WTC11 (cell line): ENCODE results near the gene TSPAN18. TPM values are rescaled to one million over a fixed set of nuclear protein-coding genes. Genes with fewer than 3 reads are reported as not detected.

Experiments used
- ATAC-seq: fragments of 200-7000 bp; cut with Tn5 transposase; 2 replicates; pipeline ENCODE4 v1.10.0; 2021; ENCODE audit warnings: mild to moderate bottlenecking, moderate library complexity
- CTCF ChIA-PET: fragments of 300-600 bp; sonication (Branson Sonifier 250); formaldehyde crosslinking; loops from one replicate; lab custom pipeline; 2021; ENCODE audit warnings: antibody characterized with exemption; lab: Charles Lee
- POLR2A ChIA-PET: fragments of 350-600 bp; sonication (Branson Sonifier 250); formaldehyde crosslinking; loops from one replicate; lab custom pipeline; 2021; ENCODE audit warnings: antibody characterized with exemption; lab: Charles Lee
- DNase-seq: peaks from one replicate; pipeline ENCODE4 v3.0.0; 2021; ENCODE audit warnings: low spot score
- H3K27ac Mint-ChIP-seq: 2 replicates; pipeline ENCODE4 v1.8.0; 2021; ENCODE audit warnings: mixed read lengths
- H3K27me3 Mint-ChIP-seq: 2 replicates; pipeline ENCODE4 v1.8.0; 2021; ENCODE audit warnings: low read depth, mild to moderate bottlenecking, moderate library complexity, mixed read lengths
- H3K36me3 Mint-ChIP-seq: 2 replicates; pipeline ENCODE4 v1.8.0; 2021; ENCODE audit warnings: mixed read lengths
- H3K4me1 Mint-ChIP-seq: 2 replicates; pipeline ENCODE4 v1.8.0; 2022; ENCODE audit warnings: mixed read lengths
- H3K4me3 Mint-ChIP-seq: 2 replicates; pipeline ENCODE4 v1.8.0; 2021; ENCODE audit warnings: mild to moderate bottlenecking, moderate library complexity, mixed read lengths
- H3K9me3 Mint-ChIP-seq: 2 replicates; pipeline ENCODE4 v1.8.0; 2021; ENCODE audit warnings: mixed read lengths
- ATF2 ChIP-seq: sonication (generic); formaldehyde crosslinking; IDR thresholded peaks from 2 replicates; pipeline ENCODE4 v1.8.1; 2022; ENCODE audit warnings: low read depth, missing genetic modification reagents, borderline replicate concordance
- ATF3 ChIP-seq: sonication (generic); formaldehyde crosslinking; conservative IDR thresholded peaks from 2 replicates; pipeline ENCODE4 v1.8.1; 2022; ENCODE audit warnings: mild to moderate bottlenecking, missing genetic modification reagents
- CREB1 ChIP-seq: sonication (generic); formaldehyde crosslinking; IDR thresholded peaks from 2 replicates; pipeline ENCODE4 v1.8.0; 2023; ENCODE audit warnings: mild to moderate bottlenecking, missing genetic modification reagents
- CREM ChIP-seq: sonication (generic); formaldehyde crosslinking; IDR thresholded peaks from 2 replicates; pipeline ENCODE4 v1.8.1; 2022; ENCODE audit warnings: mild to moderate bottlenecking, missing genetic modification reagents, moderate library complexity
- E2F1 ChIP-seq: sonication (generic); formaldehyde crosslinking; IDR thresholded peaks from 2 replicates; pipeline ENCODE4 v1.8.0; 2022; ENCODE audit warnings: mild to moderate bottlenecking, missing genetic modification reagents
- FOXK1 ChIP-seq: sonication (generic); formaldehyde crosslinking; IDR thresholded peaks from 2 replicates; pipeline ENCODE4 v1.8.0; 2022; ENCODE audit warnings: mild to moderate bottlenecking, moderate library complexity, missing genetic modification reagents
- FOXP4 ChIP-seq: sonication (generic); formaldehyde crosslinking; IDR thresholded peaks from 2 replicates; pipeline ENCODE4 v1.8.0; 2022; ENCODE audit warnings: mild to moderate bottlenecking, missing genetic modification reagents
- KAT7 ChIP-seq: sonication (generic); formaldehyde crosslinking; IDR thresholded peaks from 2 replicates; pipeline ENCODE4 v1.8.1; 2023; ENCODE audit warnings: missing genetic modification reagents, mild to moderate bottlenecking, borderline replicate concordance
- MLX ChIP-seq: sonication (generic); formaldehyde crosslinking; IDR thresholded peaks from 2 replicates; pipeline ENCODE4 v1.8.1; 2023; ENCODE audit warnings: mild to moderate bottlenecking, missing genetic modification reagents, moderate library complexity
- NR2C2 ChIP-seq: sonication (generic); formaldehyde crosslinking; IDR thresholded peaks from 2 replicates; pipeline ENCODE4 v1.8.0; 2022; ENCODE audit warnings: mild to moderate bottlenecking, missing genetic modification reagents
- PRRX2 ChIP-seq: fragments of 250-450 bp; sonication (Bioruptor Pico); IDR thresholded peaks from 2 replicates; pipeline ENCODE4 v1.8.0; 2021; ENCODE audit warnings: mild to moderate bottlenecking
- SMAD4 ChIP-seq: sonication (generic); formaldehyde crosslinking; IDR thresholded peaks from 2 replicates; pipeline ENCODE4 v1.8.0; 2022; ENCODE audit warnings: mild to moderate bottlenecking, missing genetic modification reagents
- SOX15 ChIP-seq: fragments of 250-450 bp; sonication (Bioruptor Pico); IDR thresholded peaks from 2 replicates; pipeline ENCODE4 v1.9.0; 2021; ENCODE audit warnings: mild to moderate bottlenecking
- SP1 ChIP-seq: sonication (generic); formaldehyde crosslinking; conservative IDR thresholded peaks from 2 replicates; pipeline ENCODE4 v1.8.1; 2022; ENCODE audit warnings: missing genetic modification reagents
- TEAD1 ChIP-seq: sonication (generic); formaldehyde crosslinking; IDR thresholded peaks from 2 replicates; pipeline ENCODE4 v1.8.0; 2022; ENCODE audit warnings: mild to moderate bottlenecking, missing genetic modification reagents
- ZBTB43 ChIP-seq: sonication (generic); formaldehyde crosslinking; IDR thresholded peaks from 2 replicates; pipeline ENCODE4 v1.8.1; 2023; ENCODE audit warnings: mild to moderate bottlenecking, missing genetic modification reagents
- ZNF425 ChIP-seq: fragments of 250-450 bp; sonication (Bioruptor Pico); conservative IDR thresholded peaks from 2 replicates; pipeline ENCODE4 v1.9.0; 2021; ENCODE audit warnings: mild to moderate bottlenecking
- ZNF532 ChIP-seq: fragments of 250-450 bp; sonication (Bioruptor Pico); IDR thresholded peaks from 2 replicates; pipeline ENCODE4 v1.9.0; 2021; ENCODE audit warnings: mild to moderate bottlenecking, borderline replicate concordance
- total RNA-seq: library from RNA; stranded (reverse); gene quantifications from 3 replicates; pipeline ENCODE4 v1.2.3, GENCODE V29; 2021

The TSPAN18 gene
- total RNA-seq, 1 experiment from 2014 or later, result 44.7 TPM

GRCh38 chr11:44775366-44775984 lies 48.7 kb downstream of the TSPAN18 start (continued):
- no peak for TF ChIP-seq MLX
- TF ChIP-seq, all 79 proteins: peak for 3

GRCh38 chr11:44775985-44776446 lies 49.3 kb downstream of the TSPAN18 start:
- no peak for DNase-seq
- H3K9me3 Mint-ChIP-seq, result no peaks in the 10 kb centered on the region
- no peak overlapping the region for H3K4me3 Mint-ChIP-seq
- POLR2A ChIA-PET, result no interaction called here
- no peaks in the 10 kb centered on the region for H3K36me3 Mint-ChIP-seq
- TF ChIP-seq SP1 (CRISPR knock-in tag) (no peak), PRRX2 (no peak), ATF2 (CRISPR knock-in tag) (no peak), E2F1 (no peak), CREM (CRISPR knock-in tag) (no peak), SOX15 (no peak), NR2C2 (CRISPR knock-in tag) (no peak), FOXK1 (CRISPR knock-in tag) (no peak), CREB1 (CRISPR knock-in tag) (no peak)
- TF ChIP-seq, all 79 proteins: peak for 0
- Mint-ChIP-seq H3K27ac (no peak overlapping the region), H3K27me3 (no peaks in the 10 kb centered on the region; the same call in 1 of the 2 replicates), H3K4me1 (peaks cover 71% of the 10 kb centered on the region)
- CTCF ChIA-PET, result interaction anchor here (0.7 to 5.1 kb wide), 27 partner anchors 10 to 159 kb away, joined by 3 to 50 read pairs (median 5); partner anchors contain the start of gene TSPAN18
- ATAC-seq, result no peak

GRCh38 chr11:44776551-44777208 lies 49.9 kb downstream of the TSPAN18 start:
- DNase-seq (no peak), ATAC-seq (no peak)
- ChIA-PET CTCF (interaction anchor here (0.6 to 5.1 kb wide), 26 partner anchors 9 to 683 kb away, joined by 3 to 50 read pairs (median 4); partner anchors contain the start of gene TSPAN18), POLR2A (no interaction called here)
- Mint-ChIP-seq H3K4me1 (peaks cover 75% of the 10 kb centered on the region), H3K9me3 (no peaks in the 10 kb centered on the region), H3K36me3 (no peaks in the 10 kb centered on the region), H3K27me3 (no peaks in the 10 kb centered on the region), H3K27ac (no peak overlapping the region), H3K4me3 (no peak overlapping the region)
- no peak for TF ChIP-seq TEAD1
- TF ChIP-seq FOXP4, result no peak
- TF ChIP-seq CREM (CRISPR knock-in tag), result no peak
- TF ChIP-seq ZNF532 (CRISPR knock-in tag), result no peak
- TF ChIP-seq ATF3, result no peak
- no peak for TF ChIP-seq KAT7
- no peak for TF ChIP-seq ZNF425 (CRISPR knock-in tag)
- no peak for TF ChIP-seq ZBTB43 (CRISPR knock-in tag)
- no peak for TF ChIP-seq SMAD4 (CRISPR knock-in tag)
